Smooth muscle cell (in vitro differentiated cells): ENCODE data around the gene CENPB. TPM values are rescaled to one million over a fixed set of nuclear protein-coding genes. Genes with fewer than 3 reads are reported as not detected.

Source experiments
- DNase-seq: peaks from one replicate; lab custom pipeline; 2025; ENCODE audit not compliant: unreplicated experiment; lab: John Stamatoyannopoulos, UW
- H2AFZ ChIP-seq: fragments of 200-600 bp; sonication (generic); 2 replicates; pipeline ENCODE4 v1.6.0; 2016; ENCODE audit warnings: antibody characterized with exemption, low read depth, mild to moderate bottlenecking
- H3F3A ChIP-seq: fragments of 200-600 bp; sonication (generic); 2 replicates; pipeline ENCODE4 v1.6.0; 2017; ENCODE audit warnings: antibody characterized with exemption, low read depth
- H3K27ac ChIP-seq: fragments of 200-600 bp; sonication (generic); 2 replicates; pipeline ENCODE4 v1.5.1; 2016; ENCODE audit warnings: low read depth, mild to moderate bottlenecking
- H3K27me3 ChIP-seq: fragments of 200-600 bp; sonication (generic); 2 replicates; pipeline ENCODE4 v1.6.1; 2016; ENCODE audit warnings: low read depth, mild to moderate bottlenecking
- H3K36me3 ChIP-seq: fragments of 200-600 bp; sonication (generic); 2 replicates; pipeline ENCODE4 v1.5.1; 2016; ENCODE audit warnings: low read depth
- H3K4me1 ChIP-seq: fragments of 200-600 bp; sonication (generic); 2 replicates; pipeline ENCODE4 v1.5.1; 2016; ENCODE audit warnings: low read depth
- H3K4me2 ChIP-seq: fragments of 200-600 bp; sonication (generic); 2 replicates; pipeline ENCODE4 v1.6.0; 2016; ENCODE audit warnings: mild to moderate bottlenecking
- H3K4me3 ChIP-seq: fragments of 200-600 bp; sonication (generic); 2 replicates; pipeline ENCODE4 v1.5.1; 2016; ENCODE audit warnings: mild to moderate bottlenecking
- H3K79me2 ChIP-seq: fragments of 200-600 bp; sonication (generic); 2 replicates; pipeline ENCODE4 v1.6.0; 2016; ENCODE audit warnings: low read depth, mild to moderate bottlenecking
- H3K9ac ChIP-seq: fragments of 200-600 bp; sonication (generic); 2 replicates; pipeline ENCODE4 v1.6.0; 2016; ENCODE audit warnings: low read depth
- H3K9me3 ChIP-seq: fragments of 200-600 bp; sonication (generic); replicated peaks from 2 replicates; pipeline ENCODE4 v1.5.1; 2016; ENCODE audit warnings: low read depth
- H4K20me1 ChIP-seq: fragments of 200-600 bp; sonication (generic); 2 replicates; pipeline ENCODE4 v1.6.0; 2016; ENCODE audit warnings: low read depth
- WGBS: methylation state at CpG from one replicate; pipeline ENCODE4 v1.1.7; 2016; ENCODE audit warnings: low lambda C conversion rate; 5-methylcytosine and 5-hydroxymethylcytosine counted together
- polyA plus RNA-seq: library from polyadenylated mRNA; unstranded; fragments of >200 nt; fragmentation: Nextera tagmentation; extraction: Ambion mirVana; gene quantifications from 2 replicates; pipeline ENCODE4 v1.2.1, GENCODE V29; 2016
- total RNA-seq: library from RNA; depleted of rRNA; stranded (reverse); fragments of >200 nt; gene quantifications from 2 replicates; pipeline ENCODE4 v1.2.3, GENCODE V29; 2014
- TF ChIP-seq, protein P1 (sequence below): fragments of 200-600 bp; sonication (generic); IDR thresholded peaks from 2 replicates; pipeline ENCODE4 v1.5.1; 2017; ENCODE audit warnings: borderline replicate concordance, mild to moderate bottlenecking, antibody characterized with exemption; ENCODE audit not compliant: insufficient read depth, poor library complexity, severe bottlenecking

CENPB gene
- total and polyA plus RNA-seq, 2 experiments from 2014 or later, result 10.4 to 23.6 TPM

DNA sequence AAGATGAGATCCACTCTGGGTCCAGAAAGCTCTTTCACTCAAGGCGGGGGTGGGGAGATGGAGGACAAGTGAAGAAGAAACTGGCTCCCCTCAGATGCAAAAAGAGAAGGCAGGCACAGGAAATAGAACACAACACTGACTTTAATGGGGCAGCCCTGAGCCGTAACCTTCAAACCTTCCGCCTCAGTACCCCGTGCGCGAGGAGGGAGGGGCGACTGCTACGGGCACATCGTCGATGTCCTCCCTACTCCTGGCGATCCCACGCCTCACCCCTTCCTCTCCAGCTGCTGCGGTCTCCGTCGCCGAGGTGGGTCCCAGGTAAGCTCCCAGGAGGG lies 9.2 kb downstream of the CENPB start:
- H3K9ac ChIP-seq, result no peak overlapping the region
- peaks cover 10% of the 10 kb centered on the region for H3K4me1 ChIP-seq
- H3K27ac ChIP-seq, result no peak overlapping the region
- H3K9me3 ChIP-seq, result no peaks in the 10 kb centered on the region
- peak overlapping the region; percentile 90 for H3K4me2 ChIP-seq
- no peaks in the 10 kb centered on the region for H3K79me2 ChIP-seq
- peak overlapping the region; percentile 52 for H3K4me3 ChIP-seq
- H3F3A ChIP-seq, result peaks cover 10% of the 10 kb centered on the region
- TF ChIP-seq, protein P1, sequence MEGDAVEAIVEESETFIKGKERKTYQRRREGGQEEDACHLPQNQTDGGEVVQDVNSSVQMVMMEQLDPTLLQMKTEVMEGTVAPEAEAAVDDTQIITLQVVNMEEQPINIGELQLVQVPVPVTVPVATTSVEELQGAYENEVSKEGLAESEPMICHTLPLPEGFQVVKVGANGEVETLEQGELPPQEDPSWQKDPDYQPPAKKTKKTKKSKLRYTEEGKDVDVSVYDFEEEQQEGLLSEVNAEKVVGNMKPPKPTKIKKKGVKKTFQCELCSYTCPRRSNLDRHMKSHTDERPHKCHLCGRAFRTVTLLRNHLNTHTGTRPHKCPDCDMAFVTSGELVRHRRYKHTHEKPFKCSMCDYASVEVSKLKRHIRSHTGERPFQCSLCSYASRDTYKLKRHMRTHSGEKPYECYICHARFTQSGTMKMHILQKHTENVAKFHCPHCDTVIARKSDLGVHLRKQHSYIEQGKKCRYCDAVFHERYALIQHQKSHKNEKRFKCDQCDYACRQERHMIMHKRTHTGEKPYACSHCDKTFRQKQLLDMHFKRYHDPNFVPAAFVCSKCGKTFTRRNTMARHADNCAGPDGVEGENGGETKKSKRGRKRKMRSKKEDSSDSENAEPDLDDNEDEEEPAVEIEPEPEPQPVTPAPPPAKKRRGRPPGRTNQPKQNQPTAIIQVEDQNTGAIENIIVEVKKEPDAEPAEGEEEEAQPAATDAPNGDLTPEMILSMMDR, result no peak
- 16% methylated on average over 16 of the region's 16 CpGs for WGBS
- no peak for DNase-seq
- peak overlapping the region; percentile 52 for H2AFZ ChIP-seq
- H4K20me1 ChIP-seq, result peaks cover under 1% of the 10 kb centered on the region
- H3K36me3 ChIP-seq, result no peaks in the 10 kb centered on the region
- H3K27me3 ChIP-seq, result peaks cover 19% of the 10 kb centered on the region

DNA sequence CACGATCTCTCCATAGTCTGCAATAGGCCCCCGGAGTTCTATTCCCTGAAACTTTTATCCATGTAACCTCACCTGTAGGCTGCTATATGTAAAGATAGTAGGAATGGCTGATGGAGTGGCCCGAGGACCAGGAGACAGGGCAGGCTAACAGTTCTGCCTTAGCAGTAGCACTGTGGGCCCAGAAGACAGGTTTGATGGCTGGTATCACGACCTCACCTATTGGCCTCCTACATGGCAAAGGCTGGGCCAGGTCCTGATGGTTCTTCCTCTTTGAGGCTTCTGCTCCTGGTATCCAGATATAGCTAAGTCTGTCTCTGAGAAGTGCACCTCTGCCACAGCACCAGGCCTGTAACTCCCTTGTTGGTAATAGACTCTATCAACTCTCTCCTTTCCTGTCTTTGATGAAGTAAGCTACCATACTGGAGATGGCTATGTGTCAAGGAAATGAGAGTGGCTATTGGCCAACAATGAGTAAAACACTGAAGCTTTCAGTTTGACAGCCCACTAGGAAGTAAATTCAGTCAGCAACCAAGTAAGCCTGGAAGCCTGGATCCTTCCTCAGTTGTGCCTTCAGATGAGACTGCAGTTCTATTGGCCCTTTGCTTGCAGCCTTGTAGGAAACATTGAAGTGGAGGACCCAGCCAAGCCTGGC lies 11.0 kb downstream of the CENPB start:
- Histone ChIP-seq H3K4me2 (no peak overlapping the region), H4K20me1 (no peaks in the 10 kb centered on the region), H3K4me3 (no peak overlapping the region), H3K27ac (no peak overlapping the region), H3K79me2 (no peaks in the 10 kb centered on the region), H3K9me3 (no peaks in the 10 kb centered on the region), H3K4me1 (peaks cover 5% of the 10 kb centered on the region), H3F3A (no peaks in the 10 kb centered on the region), H3K9ac (no peak overlapping the region), H2AFZ (no peak overlapping the region), H3K27me3 (peaks cover 19% of the 10 kb centered on the region), H3K36me3 (no peaks in the 10 kb centered on the region)
- no peak for DNase-seq
- WGBS, result 86% methylated on average over 4 of the region's 4 CpGs
- TF ChIP-seq, protein P1, result no peak

DNA sequence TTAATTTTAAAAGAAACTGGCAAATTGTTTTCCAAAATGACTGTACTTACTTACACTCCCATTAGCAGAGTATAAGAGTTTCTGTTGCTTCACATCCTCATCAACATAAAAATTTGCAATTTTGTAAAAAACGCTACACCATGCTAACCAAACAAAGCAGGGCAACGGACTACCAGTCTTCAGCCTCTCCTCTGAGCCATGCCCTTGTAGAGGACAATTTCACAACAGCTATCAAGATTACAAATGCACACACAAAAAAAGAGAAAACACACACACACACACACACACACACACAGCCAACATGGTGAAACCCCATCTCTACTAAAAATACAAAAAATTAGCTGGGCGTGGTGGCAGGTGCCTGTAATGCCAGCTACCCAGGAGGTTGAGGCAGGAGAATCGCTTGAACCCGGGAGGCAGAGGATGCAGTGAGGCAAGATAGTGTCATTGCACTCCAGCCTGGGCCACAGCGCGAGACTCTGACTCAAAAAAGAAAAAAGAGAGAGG lies 14.9 kb downstream of the CENPB start:
- H3F3A ChIP-seq, result no peaks in the 10 kb centered on the region
- no peaks in the 10 kb centered on the region for H3K9me3 ChIP-seq
- no peaks in the 10 kb centered on the region for H4K20me1 ChIP-seq
- DNase-seq, result no peak
- TF ChIP-seq, protein P1, result no peak
- WGBS, result 87% methylated on average over 7 of the region's 7 CpGs
- no peak overlapping the region for H3K27ac ChIP-seq
- H3K4me3 ChIP-seq, result no peak overlapping the region
- no peaks in the 10 kb centered on the region for H3K36me3 ChIP-seq
- no peak overlapping the region for H3K4me2 ChIP-seq
- peaks cover 12% of the 10 kb centered on the region for H3K4me1 ChIP-seq
- H3K79me2 ChIP-seq, result no peaks in the 10 kb centered on the region
- no peaks in the 10 kb centered on the region for H3K27me3 ChIP-seq
- no peak overlapping the region for H2AFZ ChIP-seq
- no peak overlapping the region for H3K9ac ChIP-seq
